ENCODE results near the gene NDC80.
"Not testable (repeated sequence)": the region's sequence is repeated elsewhere in the genome, so short reads cannot be mapped to it uniquely, and the experiment has no call there.

NDC80 gene

GRCh38 chr18:2627821-2628276 is 56.5 kb downstream of the NDC80 start:
- DNase-seq (ENCODE audit: low spot score): no peak

- DNase-seq (ENCODE audit: low spot score): no peak
These were observed 57.6 kb downstream of the NDC80 start for GRCh38 chr18:2629003-2629402.

- no peak for DNase-seq (ENCODE audit: low spot score)
These were observed 64.2 kb downstream of the NDC80 start for GRCh38 chr18:2635586-2635985.

GRCh38 chr18:2636126-2636631 is 64.8 kb downstream of the NDC80 start:
- DNase-seq (ENCODE audit: low spot score): no peak

- peak; percentile 42 for DNase-seq (ENCODE audit: low spot score)
These were observed 70.3 kb downstream of the NDC80 start for GRCh38 chr18:2641638-2642037.

GRCh38 chr18:2642771-2643170 is 71.4 kb downstream of the NDC80 start:
- DNase-seq (ENCODE audit: low spot score): no peak

- no peak for DNase-seq (ENCODE audit: low spot score)
These were observed 73.2 kb downstream of the NDC80 start for GRCh38 chr18:2644535-2644934.

- no peak for DNase-seq (ENCODE audit: low spot score)
These were observed 80.6 kb downstream of the NDC80 start for GRCh38 chr18:2651981-2652380.

GRCh38 chr18:2653467-2653866 is 82.1 kb downstream of the NDC80 start:
- DNase-seq (ENCODE audit: low spot score): no peak

- DNase-seq (ENCODE audit: low spot score): no peak
These were observed 83.0 kb downstream of the NDC80 start for GRCh38 chr18:2654169-2654927.

GRCh38 chr18:2654928-2655177 is 83.5 kb downstream of the NDC80 start:
- peak; percentile 81 for DNase-seq (ENCODE audit: low spot score)

- DNase-seq (ENCODE audit: low spot score): peak; percentile 95
These were observed 84.0 kb downstream of the NDC80 start, which contains the start of gene SMCHD1 for GRCh38 chr18:2655178-2655953. Gene SMCHD1 (plus strand): TSS chr18:2655726. CDS start chr18:2656076, 350 bp downstream.

GRCh38 chr18:2655954-2656236 is 84.5 kb downstream of the NDC80 start:
- DNase-seq (ENCODE audit: low spot score): no peak

- peak; percentile 72 for DNase-seq (ENCODE audit: low spot score)
These were observed 85.1 kb downstream of the NDC80 start for GRCh38 chr18:2656237-2656980.

GRCh38 chr18:2656981-2657512 is 85.7 kb downstream of the NDC80 start:
- DNase-seq (ENCODE audit: low spot score): no peak

- peak; percentile 55 for DNase-seq (ENCODE audit: low spot score)
These were observed 86.6 kb downstream of the NDC80 start for GRCh38 chr18:2657788-2658458.

- DNase-seq (ENCODE audit: low spot score): not testable (repeated sequence)
These were observed 89.5 kb downstream of the NDC80 start for GRCh38 chr18:2660849-2661248.

GRCh38 chr18:2662288-2662687 is 90.9 kb downstream of the NDC80 start:
- not testable (repeated sequence) for DNase-seq (ENCODE audit: low spot score)

GRCh38 chr18:2662990-2663389 is 91.6 kb downstream of the NDC80 start:
- no peak for DNase-seq (ENCODE audit: low spot score)
